HCT116 (cell line): Measurements from ENCODE around the gene CALCA.
A peak's percentile ranks its signal among the peaks of the same experiment; 100 is the strongest.

ENCODE experiments used
- CBX3 ChIP-seq: IDR thresholded peaks from 2 replicates; pipeline ENCODE4 v1.6.1; 2012; ENCODE audit warnings: low read depth
- CEBPB ChIP-seq: IDR thresholded peaks from 2 replicates; pipeline ENCODE4 v1.6.1; 2012; ENCODE audit warnings: low read depth
- CTCF ChIP-seq, 3 experiments: fragments of 200-600 bp in 1 of 3; sonication (generic) in 1 of 3; IDR thresholded peaks in 2 of 3; conservative IDR thresholded peaks in 1 of 3; 2 replicates each; pipeline ENCODE4 v1.5.1; 2012 to 2017; ENCODE audit warnings: low read depth in 2 of 3, low read length in 2 of 3, antibody characterized with exemption in 1 of 3, borderline replicate concordance in 1 of 3, control low read depth in 1 of 3, mild to moderate bottlenecking in 1 of 3, mixed read lengths in 1 of 3, mixed run types in 1 of 3, moderate library complexity in 1 of 3; ENCODE audit not compliant: insufficient read depth in 1 of 3
- EZH2 ChIP-seq: fragments of 200-600 bp; sonication (generic); IDR thresholded peaks from 2 replicates; pipeline ENCODE4 v1.6.1; 2017; ENCODE audit warnings: antibody characterized with exemption, mixed run types
- SIN3A ChIP-seq: IDR thresholded peaks from 2 replicates; pipeline ENCODE4 v1.6.1; 2012; ENCODE audit warnings: low read depth

GRCh38 chr11:15006139-15006759 lies 34.1 kb upstream of the CALCA start:
- peak; percentile 48 to 59 (median 56); a peak in 5 of 6 replicates for TF ChIP-seq CTCF (IDR thresholded peaks at IDR 0.05 in 2 of 3, conservative IDR thresholded peaks at IDR 0.05 in 1 of 3; ENCODE audit: borderline replicate concordance in 1 of 3, insufficient read depth in 1 of 3, low read depth in 2 of 3, low read length in 2 of 3)
- TF ChIP-seq CBX3: peak; percentile 81; the same call in 1 of the 2 replicates
- no peak for TF ChIP-seq SIN3A
- no peak for TF ChIP-seq EZH2
- no peak for TF ChIP-seq CEBPB
